Measurements from ENCODE around the gene POLQ.
"Not testable (repeated sequence)": the region's sequence is repeated elsewhere in the genome, so short reads cannot be mapped to it uniquely, and the experiment has no call there.

GRCh38 chr3:121395967-121396366 is 149.8 kb downstream of the POLQ start:
- TF ChIP-seq CTCF, POLR2A (IDR thresholded peaks at IDR 0.05): not testable (repeated sequence)
